ENCODE results near the gene MTTP. TPM values are rescaled to one million over a fixed set of nuclear protein-coding genes. Genes with fewer than 3 reads are reported as not detected.

The MTTP gene
- total and polyA plus RNA-seq, 2 experiments from 2014 or later: 0.08 to 0.14 TPM

DNA sequence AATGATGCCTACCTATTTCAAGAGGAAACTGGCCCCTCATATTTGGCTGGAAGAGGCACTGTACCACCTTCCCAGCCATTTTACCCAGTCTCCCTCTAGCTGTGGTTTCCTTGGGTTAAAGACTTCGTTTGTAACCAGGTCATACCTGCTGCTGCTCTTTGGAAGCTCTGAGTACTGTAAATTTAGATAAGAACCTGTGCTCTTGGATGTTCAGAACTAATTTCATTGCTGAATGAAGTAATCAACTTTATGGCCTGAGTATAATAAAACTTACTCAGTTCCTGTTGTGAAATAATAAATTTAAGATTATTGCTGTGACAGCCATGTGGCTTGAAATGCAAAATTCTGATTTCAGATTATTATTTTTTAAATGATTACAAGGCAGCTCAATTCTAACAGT, 12.2 kb downstream of the MTTP start:
- Histone ChIP-seq H3K36me3 (ENCODE audit: insufficient read depth) (no peaks in the 10 kb centered on the region), H3K4me2 (no peak overlapping the region), H3F3A (replicated peaks; ENCODE audit: low read depth) (no peaks in the 10 kb centered on the region), H2AFZ (no peak overlapping the region), H4K20me1 (replicated peaks; ENCODE audit: insufficient read depth) (no peaks in the 10 kb centered on the region), H3K9me2 (ENCODE audit: insufficient read depth) (no peaks in the 10 kb centered on the region), H3K27me3 (ENCODE audit: insufficient read depth) (no peaks in the 10 kb centered on the region), H3K79me2 (replicated peaks; ENCODE audit: insufficient read depth) (no peaks in the 10 kb centered on the region), H3K27ac (ENCODE audit: low read depth) (no peak overlapping the region), H3K4me1 (ENCODE audit: insufficient read depth) (no peaks in the 10 kb centered on the region), H3K4me3 (no peak overlapping the region)
- TF ChIP-seq POLR2AphosphoS5 (IDR thresholded peaks at IDR 0.05; ENCODE audit: low read depth): no peak
- TF ChIP-seq, protein P1, sequence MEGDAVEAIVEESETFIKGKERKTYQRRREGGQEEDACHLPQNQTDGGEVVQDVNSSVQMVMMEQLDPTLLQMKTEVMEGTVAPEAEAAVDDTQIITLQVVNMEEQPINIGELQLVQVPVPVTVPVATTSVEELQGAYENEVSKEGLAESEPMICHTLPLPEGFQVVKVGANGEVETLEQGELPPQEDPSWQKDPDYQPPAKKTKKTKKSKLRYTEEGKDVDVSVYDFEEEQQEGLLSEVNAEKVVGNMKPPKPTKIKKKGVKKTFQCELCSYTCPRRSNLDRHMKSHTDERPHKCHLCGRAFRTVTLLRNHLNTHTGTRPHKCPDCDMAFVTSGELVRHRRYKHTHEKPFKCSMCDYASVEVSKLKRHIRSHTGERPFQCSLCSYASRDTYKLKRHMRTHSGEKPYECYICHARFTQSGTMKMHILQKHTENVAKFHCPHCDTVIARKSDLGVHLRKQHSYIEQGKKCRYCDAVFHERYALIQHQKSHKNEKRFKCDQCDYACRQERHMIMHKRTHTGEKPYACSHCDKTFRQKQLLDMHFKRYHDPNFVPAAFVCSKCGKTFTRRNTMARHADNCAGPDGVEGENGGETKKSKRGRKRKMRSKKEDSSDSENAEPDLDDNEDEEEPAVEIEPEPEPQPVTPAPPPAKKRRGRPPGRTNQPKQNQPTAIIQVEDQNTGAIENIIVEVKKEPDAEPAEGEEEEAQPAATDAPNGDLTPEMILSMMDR (conservative IDR thresholded peaks at IDR 0.05; ENCODE audit: low read depth in 2 of 2): 0 out of 4 replicates have a peak, but pooled peaks of 1 of the 2 experiments have one; percentile 6
- Mint-ChIP-seq H3K4me1 (peaks cover 5% of the 10 kb centered on the region), H3K9me3 (no peaks in the 10 kb centered on the region), H3K4me3 (no peak overlapping the region), H3K27me3 (ENCODE audit: insufficient read depth, low read depth, poor library complexity) (no peaks in the 10 kb centered on the region), H3K27ac (no peak overlapping the region), H3K36me3 (ENCODE audit: low read depth) (no peaks in the 10 kb centered on the region)
- DNase-seq (ENCODE audit: low spot score): peak; percentile 7
- peak; percentile 53; the same call in 2 of the 3 replicates for ATAC-seq

DNA sequence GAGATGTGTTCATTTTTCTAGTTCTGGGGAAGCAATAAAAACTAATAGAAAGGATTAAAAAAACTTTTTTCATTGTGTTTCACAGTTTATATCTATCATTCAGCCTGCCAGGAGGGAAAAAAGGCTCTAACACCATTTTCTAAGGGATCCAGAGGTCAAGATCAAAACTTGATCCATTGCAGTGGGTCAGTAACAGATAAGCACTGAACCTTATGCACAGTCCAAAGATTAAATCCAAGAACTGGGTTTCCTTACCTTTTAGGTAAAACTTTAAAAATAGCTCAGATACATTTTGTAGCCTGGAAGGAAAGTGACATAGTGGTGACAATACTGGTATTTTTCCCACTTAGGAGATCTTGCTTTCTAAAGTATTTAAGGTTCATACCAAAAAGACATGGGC, 12.7 kb downstream of the MTTP start:
- Histone ChIP-seq H3K36me3 (ENCODE audit: insufficient read depth) (no peaks in the 10 kb centered on the region), H3K4me1 (ENCODE audit: insufficient read depth) (no peaks in the 10 kb centered on the region), H3K9me2 (ENCODE audit: insufficient read depth) (no peaks in the 10 kb centered on the region), H3K4me2 (no peak overlapping the region), H3K27me3 (ENCODE audit: insufficient read depth) (no peaks in the 10 kb centered on the region), H4K20me1 (replicated peaks; ENCODE audit: insufficient read depth) (no peaks in the 10 kb centered on the region), H3K27ac (ENCODE audit: low read depth) (no peak overlapping the region), H3F3A (replicated peaks; ENCODE audit: low read depth) (no peaks in the 10 kb centered on the region), H3K79me2 (replicated peaks; ENCODE audit: insufficient read depth) (no peaks in the 10 kb centered on the region), H2AFZ (no peak overlapping the region), H3K4me3 (no peak overlapping the region)
- Mint-ChIP-seq H3K4me3 (no peak overlapping the region), H3K9me3 (no peaks in the 10 kb centered on the region), H3K27ac (no peak overlapping the region), H3K4me1 (peaks cover 5% of the 10 kb centered on the region), H3K27me3 (ENCODE audit: insufficient read depth, low read depth, poor library complexity) (no peaks in the 10 kb centered on the region), H3K36me3 (ENCODE audit: low read depth) (no peaks in the 10 kb centered on the region)
- ATAC-seq (no peak), DNase-seq (ENCODE audit: low spot score) (no peak)
- TF ChIP-seq ZNF331 (CRISPR knock-in tag; IDR thresholded peaks at IDR 0.05; ENCODE audit: low read depth): no peak
- no peak for TF ChIP-seq EZH2 (IDR thresholded peaks at IDR 0.05; ENCODE audit: low read depth, unreplicated experiment)
- no peak for TF ChIP-seq NANOG (IDR thresholded peaks at IDR 0.05; ENCODE audit: borderline replicate concordance)
- TF ChIP-seq ZNF114 (CRISPR knock-in tag; IDR thresholded peaks at IDR 0.05): no peak
- no peak for TF ChIP-seq EZH2phosphoT487 (IDR thresholded peaks at IDR 0.05; ENCODE audit: unreplicated experiment)
- TF ChIP-seq POLR2AphosphoS5 (IDR thresholded peaks at IDR 0.05; ENCODE audit: low read depth): no peak
- TF ChIP-seq STAT1 (IDR thresholded peaks at IDR 0.05; ENCODE audit: unreplicated experiment): no peak
- TF ChIP-seq, protein P2, sequence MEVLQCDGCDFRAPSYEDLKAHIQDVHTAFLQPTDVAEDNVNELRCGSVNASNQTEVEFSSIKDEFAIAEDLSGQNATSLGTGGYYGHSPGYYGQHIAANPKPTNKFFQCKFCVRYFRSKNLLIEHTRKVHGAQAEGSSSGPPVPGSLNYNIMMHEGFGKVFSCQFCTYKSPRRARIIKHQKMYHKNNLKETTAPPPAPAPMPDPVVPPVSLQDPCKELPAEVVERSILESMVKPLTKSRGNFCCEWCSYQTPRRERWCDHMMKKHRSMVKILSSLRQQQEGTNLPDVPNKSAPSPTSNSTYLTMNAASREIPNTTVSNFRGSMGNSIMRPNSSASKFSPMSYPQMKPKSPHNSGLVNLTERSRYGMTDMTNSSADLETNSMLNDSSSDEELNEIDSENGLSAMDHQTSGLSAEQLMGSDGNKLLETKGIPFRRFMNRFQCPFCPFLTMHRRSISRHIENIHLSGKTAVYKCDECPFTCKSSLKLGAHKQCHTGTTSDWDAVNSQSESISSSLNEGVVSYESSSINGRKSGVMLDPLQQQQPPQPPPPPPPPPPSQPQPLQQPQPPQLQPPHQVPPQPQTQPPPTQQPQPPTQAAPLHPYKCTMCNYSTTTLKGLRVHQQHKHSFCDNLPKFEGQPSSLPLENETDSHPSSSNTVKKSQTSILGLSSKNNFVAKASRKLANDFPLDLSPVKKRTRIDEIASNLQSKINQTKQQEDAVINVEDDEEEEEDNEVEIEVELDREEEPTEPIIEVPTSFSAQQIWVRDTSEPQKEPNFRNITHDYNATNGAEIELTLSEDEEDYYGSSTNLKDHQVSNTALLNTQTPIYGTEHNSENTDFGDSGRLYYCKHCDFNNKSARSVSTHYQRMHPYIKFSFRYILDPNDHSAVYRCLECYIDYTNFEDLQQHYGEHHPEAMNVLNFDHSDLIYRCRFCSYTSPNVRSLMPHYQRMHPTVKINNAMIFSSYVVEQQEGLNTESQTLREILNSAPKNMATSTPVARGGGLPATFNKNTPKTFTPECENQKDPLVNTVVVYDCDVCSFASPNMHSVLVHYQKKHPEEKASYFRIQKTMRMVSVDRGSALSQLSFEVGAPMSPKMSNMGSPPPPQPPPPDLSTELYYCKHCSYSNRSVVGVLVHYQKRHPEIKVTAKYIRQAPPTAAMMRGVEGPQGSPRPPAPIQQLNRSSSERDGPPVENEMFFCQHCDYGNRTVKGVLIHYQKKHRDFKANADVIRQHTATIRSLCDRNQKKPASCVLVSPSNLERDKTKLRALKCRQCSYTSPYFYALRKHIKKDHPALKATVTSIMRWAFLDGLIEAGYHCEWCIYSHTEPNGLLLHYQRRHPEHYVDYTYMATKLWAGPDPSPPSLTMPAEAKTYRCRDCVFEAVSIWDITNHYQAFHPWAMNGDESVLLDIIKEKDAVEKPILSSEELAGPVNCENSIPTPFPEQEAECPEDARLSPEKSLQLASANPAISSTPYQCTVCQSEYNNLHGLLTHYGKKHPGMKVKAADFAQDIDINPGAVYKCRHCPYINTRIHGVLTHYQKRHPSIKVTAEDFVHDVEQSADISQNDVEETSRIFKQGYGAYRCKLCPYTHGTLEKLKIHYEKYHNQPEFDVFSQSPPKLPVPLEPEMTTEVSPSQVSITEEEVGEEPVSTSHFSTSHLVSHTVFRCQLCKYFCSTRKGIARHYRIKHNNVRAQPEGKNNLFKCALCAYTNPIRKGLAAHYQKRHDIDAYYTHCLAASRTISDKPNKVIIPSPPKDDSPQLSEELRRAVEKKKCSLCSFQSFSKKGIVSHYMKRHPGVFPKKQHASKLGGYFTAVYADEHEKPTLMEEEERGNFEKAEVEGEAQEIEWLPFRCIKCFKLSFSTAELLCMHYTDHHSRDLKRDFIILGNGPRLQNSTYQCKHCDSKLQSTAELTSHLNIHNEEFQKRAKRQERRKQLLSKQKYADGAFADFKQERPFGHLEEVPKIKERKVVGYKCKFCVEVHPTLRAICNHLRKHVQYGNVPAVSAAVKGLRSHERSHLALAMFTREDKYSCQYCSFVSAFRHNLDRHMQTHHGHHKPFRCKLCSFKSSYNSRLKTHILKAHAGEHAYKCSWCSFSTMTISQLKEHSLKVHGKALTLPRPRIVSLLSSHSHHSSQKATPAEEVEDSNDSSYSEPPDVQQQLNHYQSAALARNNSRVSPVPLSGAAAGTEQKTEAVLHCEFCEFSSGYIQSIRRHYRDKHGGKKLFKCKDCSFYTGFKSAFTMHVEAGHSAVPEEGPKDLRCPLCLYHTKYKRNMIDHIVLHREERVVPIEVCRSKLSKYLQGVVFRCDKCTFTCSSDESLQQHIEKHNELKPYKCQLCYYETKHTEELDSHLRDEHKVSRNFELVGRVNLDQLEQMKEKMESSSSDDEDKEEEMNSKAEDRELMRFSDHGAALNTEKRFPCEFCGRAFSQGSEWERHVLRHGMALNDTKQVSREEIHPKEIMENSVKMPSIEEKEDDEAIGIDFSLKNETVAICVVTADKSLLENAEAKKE (CRISPR knock-in tag; IDR thresholded peaks at IDR 0.05): no peak
- TF ChIP-seq, protein P3, sequence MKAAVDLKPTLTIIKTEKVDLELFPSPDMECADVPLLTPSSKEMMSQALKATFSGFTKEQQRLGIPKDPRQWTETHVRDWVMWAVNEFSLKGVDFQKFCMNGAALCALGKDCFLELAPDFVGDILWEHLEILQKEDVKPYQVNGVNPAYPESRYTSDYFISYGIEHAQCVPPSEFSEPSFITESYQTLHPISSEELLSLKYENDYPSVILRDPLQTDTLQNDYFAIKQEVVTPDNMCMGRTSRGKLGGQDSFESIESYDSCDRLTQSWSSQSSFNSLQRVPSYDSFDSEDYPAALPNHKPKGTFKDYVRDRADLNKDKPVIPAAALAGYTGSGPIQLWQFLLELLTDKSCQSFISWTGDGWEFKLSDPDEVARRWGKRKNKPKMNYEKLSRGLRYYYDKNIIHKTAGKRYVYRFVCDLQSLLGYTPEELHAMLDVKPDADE (IDR thresholded peaks at IDR 0.05): no peak
- no peak for TF ChIP-seq CREB1 (CRISPR knock-in tag; IDR thresholded peaks at IDR 0.05; ENCODE audit: low read depth)
- TF ChIP-seq JUNB (IDR thresholded peaks at IDR 0.05; ENCODE audit: unreplicated experiment): no peak
